ENCODE results near the gene FAM241B. TPM values are rescaled to one million over a fixed set of nuclear protein-coding genes. Genes with fewer than 3 reads are reported as not detected.
A peak's percentile ranks its signal among the peaks of the same experiment; 100 is the strongest.

The FAM241B gene
- total RNA-seq, 4 donors from 2014 or later, result 0.34 to 1.9 (median 1.3) TPM

- DNase-seq (ENCODE audit: low spot score in 2 of 2), result peak in 1 of 2 donors; percentile 31
- TF ChIP-seq CTCF (IDR thresholded peaks at IDR 0.05), result no peak
- no peak for TF ChIP-seq POLR2A (IDR thresholded peaks at IDR 0.05)
- intact Hi-C loops (cut with DNase I; ENCODE audit: low total_unique reads), result loop anchor here (5.0 to 10.0 kb wide), 2 partner anchors 73 to 270 kb away; no protein-coding TSS in a partner anchor
- no peak overlapping the region for H3K4me3 ChIP-seq (ENCODE audit: low read depth, poor library complexity, severe bottlenecking)
- WGBS, 2 donors, result 39 to 41% methylated on average over 11 to 13 of the region's 13 CpGs
Observed at GRCh38 chr10:69644658-69645295, 14.7 kb downstream of the FAM241B start.

- no peak for DNase-seq (ENCODE audit: low spot score in 2 of 2)
- no peak overlapping the region for H3K4me3 ChIP-seq (ENCODE audit: low read depth, poor library complexity, severe bottlenecking)
- TF ChIP-seq POLR2A (IDR thresholded peaks at IDR 0.05) (no peak), CTCF (IDR thresholded peaks at IDR 0.05) (no peak)
- WGBS, 2 donors, result 90 to 92% methylated on average over 24 of the region's 24 CpGs
- intact Hi-C loops (cut with DNase I; ENCODE audit: low total_unique reads), result loop anchor here (5.0 to 10.0 kb wide), 2 partner anchors 72 to 269 kb away; no protein-coding TSS in a partner anchor
Observed at GRCh38 chr10:69645296-69646184, 15.5 kb downstream of the FAM241B start.

- DNase-seq (ENCODE audit: low spot score in 2 of 2), result peak in 1 of 2 donors; percentile 80
- intact Hi-C loops (cut with DNase I; ENCODE audit: low total_unique reads), result loop anchor here (5.0 to 10.0 kb wide), 2 partner anchors 71 to 268 kb away; no protein-coding TSS in a partner anchor
- no peak overlapping the region for H3K4me3 ChIP-seq (ENCODE audit: low read depth, poor library complexity, severe bottlenecking)
- WGBS, 2 donors, result 60 to 66% methylated on average over 10 of the region's 11 CpGs
- no peak for TF ChIP-seq POLR2A (IDR thresholded peaks at IDR 0.05)
- no peak for TF ChIP-seq CTCF (IDR thresholded peaks at IDR 0.05)
Observed at GRCh38 chr10:69646185-69647060, 16.4 kb downstream of the FAM241B start.

GRCh38 chr10:69647126-69647525, 17.1 kb downstream of the FAM241B start:
- no peak for DNase-seq (ENCODE audit: low spot score in 2 of 2)
- intact Hi-C loops (cut with DNase I; ENCODE audit: low total_unique reads), result loop anchor here (5.0 to 10.0 kb wide), 2 partner anchors 70 to 268 kb away; no protein-coding TSS in a partner anchor
- WGBS, 2 donors, result 89 to 90% methylated on average over 6 of the region's 6 CpGs
- no peak for TF ChIP-seq POLR2A (IDR thresholded peaks at IDR 0.05)
- TF ChIP-seq CTCF (IDR thresholded peaks at IDR 0.05), result no peak
- H3K4me3 ChIP-seq (ENCODE audit: low read depth, poor library complexity, severe bottlenecking), result no peak overlapping the region

- no peak for DNase-seq (ENCODE audit: low spot score in 2 of 2)
- WGBS, 2 donors, result 74 to 80% methylated on average over 4 of the region's 4 CpGs
- intact Hi-C loops (cut with DNase I; ENCODE audit: low total_unique reads), result loop anchor here (5.0 to 10.0 kb wide), 2 partner anchors 69 to 267 kb away; no protein-coding TSS in a partner anchor
- H3K4me3 ChIP-seq (ENCODE audit: low read depth, poor library complexity, severe bottlenecking), result no peak overlapping the region
- TF ChIP-seq CTCF (IDR thresholded peaks at IDR 0.05), result no peak
- no peak for TF ChIP-seq POLR2A (IDR thresholded peaks at IDR 0.05)
Observed at GRCh38 chr10:69647819-69648218, 17.8 kb downstream of the FAM241B start.

All from lower leg skin (tissue), 4 donors.